Measurements from ENCODE around the gene TCEA2. TPM values are rescaled to one million over a fixed set of nuclear protein-coding genes. Genes with fewer than 3 reads are reported as not detected.

TCEA2 gene
- total and polyA plus RNA-seq, 9 of the 15 experiments (the other 6 are each of a cell fraction or from before 2014, with no cell fraction given), result 1.4 to 28.7 (median 5.4) TPM

GRCh38 chr20:64113444-64113775, 50.4 kb downstream of the TCEA2 start (continued):
- TF ChIP-seq, protein P1, sequence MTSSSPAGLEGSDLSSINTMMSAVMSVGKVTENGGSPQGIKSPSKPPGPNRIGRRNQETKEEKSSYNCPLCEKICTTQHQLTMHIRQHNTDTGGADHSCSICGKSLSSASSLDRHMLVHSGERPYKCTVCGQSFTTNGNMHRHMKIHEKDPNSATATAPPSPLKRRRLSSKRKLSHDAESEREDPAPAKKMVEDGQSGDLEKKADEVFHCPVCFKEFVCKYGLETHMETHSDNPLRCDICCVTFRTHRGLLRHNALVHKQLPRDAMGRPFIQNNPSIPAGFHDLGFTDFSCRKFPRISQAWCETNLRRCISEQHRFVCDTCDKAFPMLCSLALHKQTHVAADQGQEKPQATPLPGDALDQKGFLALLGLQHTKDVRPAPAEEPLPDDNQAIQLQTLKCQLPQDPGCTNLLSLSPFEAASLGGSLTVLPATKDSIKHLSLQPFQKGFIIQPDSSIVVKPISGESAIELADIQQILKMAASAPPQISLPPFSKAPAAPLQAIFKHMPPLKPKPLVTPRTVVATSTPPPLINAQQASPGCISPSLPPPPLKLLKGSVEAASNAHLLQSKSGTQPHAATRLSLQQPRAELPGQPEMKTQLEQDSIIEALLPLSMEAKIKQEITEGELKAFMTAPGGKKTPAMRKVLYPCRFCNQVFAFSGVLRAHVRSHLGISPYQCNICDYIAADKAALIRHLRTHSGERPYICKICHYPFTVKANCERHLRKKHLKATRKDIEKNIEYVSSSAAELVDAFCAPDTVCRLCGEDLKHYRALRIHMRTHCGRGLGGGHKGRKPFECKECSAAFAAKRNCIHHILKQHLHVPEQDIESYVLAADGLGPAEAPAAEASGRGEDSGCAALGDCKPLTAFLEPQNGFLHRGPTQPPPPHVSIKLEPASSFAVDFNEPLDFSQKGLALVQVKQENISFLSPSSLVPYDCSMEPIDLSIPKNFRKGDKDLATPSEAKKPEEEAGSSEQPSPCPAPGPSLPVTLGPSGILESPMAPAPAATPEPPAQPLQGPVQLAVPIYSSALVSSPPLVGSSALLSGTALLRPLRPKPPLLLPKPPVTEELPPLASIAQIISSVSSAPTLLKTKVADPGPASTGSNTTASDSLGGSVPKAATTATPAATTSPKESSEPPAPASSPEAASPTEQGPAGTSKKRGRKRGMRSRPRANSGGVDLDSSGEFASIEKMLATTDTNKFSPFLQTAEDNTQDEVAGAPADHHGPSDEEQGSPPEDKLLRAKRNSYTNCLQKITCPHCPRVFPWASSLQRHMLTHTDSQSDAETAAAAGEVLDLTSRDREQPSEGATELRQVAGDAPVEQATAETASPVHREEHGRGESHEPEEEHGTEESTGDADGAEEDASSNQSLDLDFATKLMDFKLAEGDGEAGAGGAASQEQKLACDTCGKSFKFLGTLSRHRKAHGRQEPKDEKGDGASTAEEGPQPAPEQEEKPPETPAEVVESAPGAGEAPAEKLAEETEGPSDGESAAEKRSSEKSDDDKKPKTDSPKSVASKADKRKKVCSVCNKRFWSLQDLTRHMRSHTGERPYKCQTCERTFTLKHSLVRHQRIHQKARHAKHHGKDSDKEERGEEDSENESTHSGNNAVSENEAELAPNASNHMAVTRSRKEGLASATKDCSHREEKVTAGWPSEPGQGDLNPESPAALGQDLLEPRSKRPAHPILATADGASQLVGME (CRISPR knock-in tag; IDR thresholded peaks at IDR 0.05), result no peak

DNA sequence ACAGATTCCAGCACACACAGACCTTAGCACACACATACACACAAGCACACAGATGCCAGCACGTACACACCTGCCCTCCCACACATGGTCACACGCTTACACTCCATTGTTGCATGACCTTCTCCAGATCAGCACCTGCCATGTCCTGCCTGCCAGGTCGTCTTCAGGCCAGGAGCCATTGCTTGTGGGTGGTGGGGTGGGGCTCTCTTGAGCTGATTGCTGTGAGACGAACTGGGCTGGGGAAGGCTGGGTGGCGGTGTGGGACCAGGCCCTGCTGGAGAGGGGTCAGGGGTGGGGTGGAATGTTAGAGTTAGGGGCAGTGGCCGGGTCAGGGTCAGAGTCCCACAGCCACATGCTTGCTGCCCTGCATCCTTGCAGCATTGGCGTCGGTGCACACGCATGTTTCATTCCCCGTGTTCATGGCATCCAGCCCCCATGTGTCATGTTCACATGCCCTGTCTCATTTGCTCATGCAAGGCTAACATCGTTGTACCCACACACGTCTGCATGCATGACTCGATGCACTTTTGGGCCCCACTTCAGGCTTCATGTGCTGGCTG, 50.9 kb downstream of the TCEA2 start:
- ATAC-seq, result no peak
- H3K27me3 ChIP-seq (ENCODE audit: control insufficient read depth in 2 of 2, insufficient read depth in 2 of 2, low read length in 2 of 2), result peaks cover 26 to 64% of the 10 kb centered on the region in 2 experiments; a peak in 4 of 5 replicates
- WGBS (ENCODE audit: insufficient coverage, low coverage, missing lambda C conversion rate), result 2% methylated on average over 13 of the region's 13 CpGs
- no peaks in the 10 kb centered on the region for H3K36me3 ChIP-seq (ENCODE audit: control insufficient read depth, insufficient read depth, low read length)
- no TSS peak for BruUV-seq (replicated peaks)
- intact Hi-C loops (cut with micrococcal nuclease), result no loop called here
- CTCF ChIA-PET (ENCODE audit: low intra/inter-chr PET ratio), result no interaction called here
- no peak for FAIRE-seq
- DNase-seq (ENCODE audit: extremely low read depth in 1 of 4, low spot score in 3 of 4), result no peak
- in situ Hi-C loops (cut with MboI), result no loop called here
- H4K20me1 ChIP-seq (replicated peaks; ENCODE audit: control insufficient read depth, insufficient read depth, low read length), result peaks cover 16% of the 10 kb centered on the region
- H3K4me3 ChIP-seq, result no peak overlapping the region
- POLR2A ChIA-PET, result interaction anchor here (0.6 kb wide), 1 partner anchor 598 kb away, joined by 4 read pairs; no protein-coding TSS in a partner anchor
- H3K9ac ChIP-seq (ENCODE audit: insufficient read depth in 1 of 2, low read depth in 2 of 2, low read length in 2 of 2), result no peak overlapping the region
- no peaks in the 10 kb centered on the region for H3K9me3 ChIP-seq (replicated peaks; ENCODE audit: control insufficient read depth, insufficient read depth, low read depth, low read length)
- H3K79me2 ChIP-seq (ENCODE audit: control insufficient read depth, insufficient read depth, low read length), result no peaks in the 10 kb centered on the region
- no peak overlapping the region for H3K27ac ChIP-seq (ENCODE audit: extremely low read depth, low read depth, low read length)
- H3K4me2 ChIP-seq (ENCODE audit: insufficient read depth, low read length), result no peak overlapping the region
- H2AFZ ChIP-seq (ENCODE audit: low read depth, low read length), result no peak overlapping the region
- no peaks in the 10 kb centered on the region for H3K9me1 ChIP-seq (ENCODE audit: control insufficient read depth, insufficient read depth, low read length)
- peaks cover 0 to 26% of the 10 kb centered on the region in 2 experiments; a peak in 1 of 5 replicates for H3K4me1 ChIP-seq (replicated peaks in 1 of 2; ENCODE audit: control insufficient read depth in 2 of 2, insufficient read depth in 2 of 2, low read length in 2 of 2)
- no peak for TF ChIP-seq ZNF184 (CRISPR knock-in tag; IDR thresholded peaks at IDR 0.05)
- no peak for TF ChIP-seq FUS (optimal IDR thresholded peaks at IDR 0.05; ENCODE audit: low read depth, low read length)
- no peak for TF ChIP-seq GABPB2 (CRISPR knock-in tag; conservative IDR thresholded peaks at IDR 0.05)
- no peak for TF ChIP-seq WHSC1 (IDR thresholded peaks at IDR 0.05; ENCODE audit: low read length)
- no peak for TF ChIP-seq PRMT5 (CRISPR knock-in tag; IDR thresholded peaks at IDR 0.05)
- TF ChIP-seq, protein P2, sequence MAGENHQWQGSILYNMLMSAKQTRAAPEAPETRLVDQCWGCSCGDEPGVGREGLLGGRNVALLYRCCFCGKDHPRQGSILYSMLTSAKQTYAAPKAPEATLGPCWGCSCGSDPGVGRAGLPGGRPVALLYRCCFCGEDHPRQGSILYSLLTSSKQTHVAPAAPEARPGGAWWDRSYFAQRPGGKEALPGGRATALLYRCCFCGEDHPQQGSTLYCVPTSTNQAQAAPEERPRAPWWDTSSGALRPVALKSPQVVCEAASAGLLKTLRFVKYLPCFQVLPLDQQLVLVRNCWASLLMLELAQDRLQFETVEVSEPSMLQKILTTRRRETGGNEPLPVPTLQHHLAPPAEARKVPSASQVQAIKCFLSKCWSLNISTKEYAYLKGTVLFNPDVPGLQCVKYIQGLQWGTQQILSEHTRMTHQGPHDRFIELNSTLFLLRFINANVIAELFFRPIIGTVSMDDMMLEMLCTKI (IDR thresholded peaks at IDR 0.05; ENCODE audit: partially characterized antibody), result no peak
- TF ChIP-seq, protein P3, sequence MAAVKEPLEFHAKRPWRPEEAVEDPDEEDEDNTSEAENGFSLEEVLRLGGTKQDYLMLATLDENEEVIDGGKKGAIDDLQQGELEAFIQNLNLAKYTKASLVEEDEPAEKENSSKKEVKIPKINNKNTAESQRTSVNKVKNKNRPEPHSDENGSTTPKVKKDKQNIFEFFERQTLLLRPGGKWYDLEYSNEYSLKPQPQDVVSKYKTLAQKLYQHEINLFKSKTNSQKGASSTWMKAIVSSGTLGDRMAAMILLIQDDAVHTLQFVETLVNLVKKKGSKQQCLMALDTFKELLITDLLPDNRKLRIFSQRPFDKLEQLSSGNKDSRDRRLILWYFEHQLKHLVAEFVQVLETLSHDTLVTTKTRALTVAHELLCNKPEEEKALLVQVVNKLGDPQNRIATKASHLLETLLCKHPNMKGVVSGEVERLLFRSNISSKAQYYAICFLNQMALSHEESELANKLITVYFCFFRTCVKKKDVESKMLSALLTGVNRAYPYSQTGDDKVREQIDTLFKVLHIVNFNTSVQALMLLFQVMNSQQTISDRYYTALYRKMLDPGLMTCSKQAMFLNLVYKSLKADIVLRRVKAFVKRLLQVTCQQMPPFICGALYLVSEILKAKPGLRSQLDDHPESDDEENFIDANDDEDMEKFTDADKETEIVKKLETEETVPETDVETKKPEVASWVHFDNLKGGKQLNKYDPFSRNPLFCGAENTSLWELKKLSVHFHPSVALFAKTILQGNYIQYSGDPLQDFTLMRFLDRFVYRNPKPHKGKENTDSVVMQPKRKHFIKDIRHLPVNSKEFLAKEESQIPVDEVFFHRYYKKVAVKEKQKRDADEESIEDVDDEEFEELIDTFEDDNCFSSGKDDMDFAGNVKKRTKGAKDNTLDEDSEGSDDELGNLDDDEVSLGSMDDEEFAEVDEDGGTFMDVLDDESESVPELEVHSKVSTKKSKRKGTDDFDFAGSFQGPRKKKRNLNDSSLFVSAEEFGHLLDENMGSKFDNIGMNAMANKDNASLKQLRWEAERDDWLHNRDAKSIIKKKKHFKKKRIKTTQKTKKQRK (IDR thresholded peaks at IDR 0.05; ENCODE audit: borderline replicate concordance, low read depth, low read length), result no peak
- TF ChIP-seq ZNF586 (CRISPR knock-in tag; conservative IDR thresholded peaks at IDR 0.05), result no peak
